OCI-LY7 (cell line): ENCODE results near the gene TBCEL.

Experiments used
- CTCF ChIP-seq: fragments of 200-600 bp; sonication (generic); conservative IDR thresholded peaks from 2 replicates; pipeline ENCODE4 v1.5.1; 2014; ENCODE audit warnings: mild to moderate bottlenecking, antibody characterized with exemption, low read length, moderate library complexity, mixed read lengths
- EZH2phosphoT487 ChIP-seq: fragments of 200-600 bp; sonication (generic); IDR thresholded peaks from 2 replicates; pipeline ENCODE4 v1.6.1; 2018; ENCODE audit warnings: low read depth, borderline replicate concordance, mild to moderate bottlenecking, mixed run types, antibody characterized with exemption, low read length, moderate library complexity, mixed read lengths

DNA sequence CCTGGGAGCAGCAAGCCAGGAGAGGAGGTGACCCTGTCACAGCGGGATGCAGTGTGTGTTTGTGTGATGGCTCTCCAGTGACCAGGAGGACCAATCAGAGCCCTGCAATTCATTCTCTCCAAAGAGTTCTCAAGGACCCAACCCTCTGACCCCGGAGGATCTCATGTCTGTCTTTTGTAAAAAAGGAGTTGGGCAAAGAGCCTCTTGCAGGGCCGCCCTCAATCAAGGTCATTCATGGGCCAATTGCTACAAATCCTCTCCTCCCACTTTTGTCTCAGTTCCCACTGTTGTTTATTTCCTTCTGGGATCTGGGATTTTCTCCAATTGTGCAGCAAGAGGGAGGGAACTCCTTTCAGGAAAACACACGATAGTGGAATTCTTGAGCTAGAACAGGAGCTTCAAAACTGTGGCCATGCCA, 81.2 kb downstream of the TBCEL start:
- TF ChIP-seq CTCF (no peak), EZH2phosphoT487 (no peak)
